GM12878 (cell line): Measurements from ENCODE around the gene DCAF5. TPM values are rescaled to one million over a fixed set of nuclear protein-coding genes. Genes with fewer than 3 reads are reported as not detected.
A peak's percentile ranks its signal among the peaks of the same experiment; 100 is the strongest.

Source experiments
- ATAC-seq: fragments of 200-7000 bp; cut with Tn5 transposase; 3 replicates; pipeline ENCODE4 v1.9.1; 2020; ENCODE audit warnings: mild to moderate bottlenecking, moderate library complexity
- BruUV-seq: library from RNA; stranded (reverse); fragments of 400-500 nt; replicated peaks from 2 replicates; lab custom pipeline; 2021; lab: Mats Ljungman, UMichigan
- CTCF ChIA-PET: fragments of 300-600 bp; sonication (Branson Sonifier 250); formaldehyde crosslinking; extraction: SDS; loops from one replicate; lab custom pipeline; 2021; ENCODE audit warnings: inconsistent platforms; lab: Yijun Ruan, JAX
- POLR2A ChIA-PET: fragments of 350-600 bp; formaldehyde crosslinking; extraction: SDS; loops from one replicate; lab custom pipeline; 2021; ENCODE audit warnings: inconsistent platforms; lab: Charles Lee
- RAD21 ChIA-PET: fragments of 300-600 bp; sonication (Branson Sonifier 250); formaldehyde crosslinking; loops from one replicate; lab custom pipeline; 2023; ENCODE audit warnings: antibody characterized with exemption; ENCODE audit not compliant: unreplicated experiment; lab: Charles Lee
- SMC1A ChIA-PET: fragments of 300-600 bp; sonication (Branson Sonifier 250); formaldehyde crosslinking; loops from one replicate; lab custom pipeline; 2023; ENCODE audit not compliant: unreplicated experiment, uncharacterized antibody; lab: Charles Lee
- DNase-seq: peaks from one replicate; pipeline ENCODE4 v3.0.0-alpha.2; 2011; ENCODE audit warnings: low read depth, low spot score
- FAIRE-seq: peaks from 3 replicates; lab custom pipeline; 2011; peaks lifted over from hg19 to GRCh38; lab: Jason Lieb, UNC
- H2AFZ ChIP-seq: 2 replicates; pipeline ENCODE4 v1.6.0; 2011; ENCODE audit warnings: low read depth, low read length, control low read depth; ENCODE audit not compliant: control insufficient read depth
- H3K27ac ChIP-seq: 2 replicates; pipeline ENCODE4 v1.5.1; 2011; ENCODE audit warnings: control low read depth; ENCODE audit not compliant: control insufficient read depth, insufficient read depth
- H3K27me3 ChIP-seq, 2 experiments: replicated peaks in 1 of 2; 2 replicates each; pipeline versions ENCODE4 v1.6.0 to v1.6.1; 2011; ENCODE audit warnings: low read length in 1 of 2; ENCODE audit not compliant: control insufficient read depth in 2 of 2, insufficient read depth in 2 of 2
- H3K36me3 ChIP-seq, 2 experiments: 2 replicates each; pipeline ENCODE4 v1.5.1; 2011; ENCODE audit warnings: low read length in 1 of 2; ENCODE audit not compliant: control insufficient read depth in 2 of 2, insufficient read depth in 2 of 2
- H3K4me1 ChIP-seq: 2 replicates; pipeline ENCODE4 v1.6.1; 2011; ENCODE audit warnings: mild to moderate bottlenecking, low read length, moderate library complexity, mixed read lengths; ENCODE audit not compliant: control insufficient read depth, insufficient read depth
- H3K4me2 ChIP-seq: 2 replicates; pipeline ENCODE4 v1.6.0; 2011; ENCODE audit warnings: control low read depth; ENCODE audit not compliant: control insufficient read depth, insufficient read depth
- H3K4me3 ChIP-seq: fragments of 200-600 bp; sonication (generic); 2 replicates; pipeline ENCODE4 v1.5.1; 2016
- H3K79me2 ChIP-seq: 2 replicates; pipeline ENCODE4 v1.6.0; 2011; ENCODE audit warnings: low read length; ENCODE audit not compliant: control insufficient read depth, insufficient read depth
- H3K9ac ChIP-seq: 2 replicates; pipeline ENCODE4 v1.8.0; 2011; ENCODE audit warnings: low read length, control low read depth, mixed read lengths; ENCODE audit not compliant: control insufficient read depth, insufficient read depth
- H3K9me3 ChIP-seq: replicated peaks from 3 replicates; pipeline ENCODE4 v1.5.1; 2011; ENCODE audit warnings: mild to moderate bottlenecking, low read length; ENCODE audit not compliant: control insufficient read depth, insufficient read depth
- H4K20me1 ChIP-seq: 2 replicates; pipeline ENCODE4 v1.6.0; 2011; ENCODE audit not compliant: control insufficient read depth, insufficient read depth
- BACH1 ChIP-seq: fragments of 450-650 bp; IDR thresholded peaks from 2 replicates; pipeline ENCODE4 v1.6.1; 2017; ENCODE audit warnings: mild to moderate bottlenecking, borderline replicate concordance
- BHLHE40 ChIP-seq, 2 experiments: fragments of 450-650 bp in 1 of 2; IDR thresholded peaks; 2 replicates each; pipeline ENCODE4 v1.6.1; 2011 to 2017; ENCODE audit warnings: low read depth in 2 of 2, borderline replicate concordance in 1 of 2, improper control_type of control experiment in 1 of 2, low read length in 1 of 2, mild to moderate bottlenecking in 1 of 2
- CREM ChIP-seq: IDR thresholded peaks from 2 replicates; pipeline ENCODE4 v1.6.1; 2014; ENCODE audit warnings: antibody characterized with exemption, low read depth
- EGR1 ChIP-seq, 2 experiments: IDR thresholded peaks; 1 replicate in 1 of 2; 2 replicates in 1 of 2; pipeline ENCODE4 v1.6.1; 2011 to 2012; ENCODE audit warnings: low read depth in 2 of 2, low read length in 2 of 2, borderline replicate concordance in 1 of 2, mild to moderate bottlenecking in 1 of 2, moderate library complexity in 1 of 2
- HCFC1 ChIP-seq: fragments of 150-350 bp; IDR thresholded peaks from 2 replicates; pipeline ENCODE4 v1.6.1; 2014; ENCODE audit warnings: low read length
- JUNB ChIP-seq: IDR thresholded peaks from 2 replicates; pipeline ENCODE4 v1.6.1; 2016; ENCODE audit warnings: antibody characterized with exemption, mild to moderate bottlenecking
- MEF2A ChIP-seq: IDR thresholded peaks from 2 replicates; pipeline ENCODE4 v1.6.1; 2011; ENCODE audit warnings: low read depth, mild to moderate bottlenecking, low read length, moderate library complexity; ENCODE audit not compliant: insufficient read depth
- NFIC ChIP-seq: IDR thresholded peaks from 2 replicates; pipeline ENCODE4 v1.6.1; 2012; ENCODE audit warnings: low read depth, mild to moderate bottlenecking, inconsistent platforms, low read length, moderate library complexity
- NFYA ChIP-seq: IDR thresholded peaks from 2 replicates; pipeline ENCODE4 v1.6.1; 2011; ENCODE audit warnings: low read depth, mild to moderate bottlenecking, low read length, improper control_type of control experiment, borderline replicate concordance
- RUNX3 ChIP-seq: IDR thresholded peaks from 2 replicates; pipeline ENCODE4 v1.6.1; 2012; ENCODE audit warnings: low read length, inconsistent platforms
- TBL1XR1 ChIP-seq: IDR thresholded peaks from 2 replicates; pipeline ENCODE4 v1.6.1; 2012; ENCODE audit warnings: low read depth, low read length, improper control_type of control experiment
- WGBS: methylation state at CpG from one replicate; pipeline ENCODE4 v1.1.6; 2016; ENCODE audit warnings: low lambda C conversion rate; ENCODE audit not compliant: insufficient replicate concordance, insufficient coverage; ENCODE audit errors: missing lambda C conversion rate; 5-methylcytosine and 5-hydroxymethylcytosine counted together
- in situ Hi-C: fragments of 300-500 bp; cut with MboI; formaldehyde crosslinking; loops from 9 replicates; pipeline ENCODE4 v1.14.3; 2018; ENCODE audit warnings: mixed read lengths
- intact Hi-C: fragments of 100-400 bp; cut with micrococcal nuclease; formaldehyde crosslinking; loops from one replicate; pipeline ENCODE4 v1.14.2; 2022; ENCODE audit not compliant: unreplicated experiment
- polyA plus RNA-seq, 11 experiments: library from polyadenylated mRNA; depleted of rRNA in 4 of 11; unstranded in 6 of 11; stranded (reverse) in 5 of 11; fragments of >200 nt; fragmentation: Nextera tagmentation in 4 of 11; fragmentation: Illumina TruSeq in 1 of 11; extraction: Ambion mirVana in 4 of 11; extraction: Trizol in 1 of 11; gene quantifications; 1 replicate in 1 of 11; 2 replicates in 10 of 11; pipeline versions ENCODE4 v1.2.1 to v1.2.3, GENCODE V29; 2011 to 2016; ENCODE audit warnings: inconsistent platforms in 2 of 11, missing spikeins in 2 of 11, low read depth in 1 of 11
- total RNA-seq, 4 experiments: library from RNA; depleted of rRNA in 3 of 4; stranded (reverse); fragments of >200 nt in 3 of 4; fragmentation: Illumina TruSeq in 1 of 4; extraction: Trizol in 1 of 4; gene quantifications; 2 replicates each; pipeline versions ENCODE4 v1.2.1 to v1.2.3, GENCODE V29; 2013 to 2021
- TF ChIP-seq, protein P1 (sequence below): IDR thresholded peaks from 2 replicates; pipeline ENCODE4 v1.6.1; 2011; ENCODE audit warnings: low read depth, low read length, improper control_type of control experiment, borderline replicate concordance
- TF ChIP-seq, protein P2 (sequence below): fragments of 450-650 bp; IDR thresholded peaks from 2 replicates; pipeline ENCODE4 v1.6.1; 2017; ENCODE audit warnings: borderline replicate concordance

The DCAF5 gene
- total and polyA plus RNA-seq, 10 of the 15 experiments (the other 5 are each of a cell fraction or from before 2014, with no cell fraction given): 6.8 to 38.1 (median 19.1) TPM

DNA sequence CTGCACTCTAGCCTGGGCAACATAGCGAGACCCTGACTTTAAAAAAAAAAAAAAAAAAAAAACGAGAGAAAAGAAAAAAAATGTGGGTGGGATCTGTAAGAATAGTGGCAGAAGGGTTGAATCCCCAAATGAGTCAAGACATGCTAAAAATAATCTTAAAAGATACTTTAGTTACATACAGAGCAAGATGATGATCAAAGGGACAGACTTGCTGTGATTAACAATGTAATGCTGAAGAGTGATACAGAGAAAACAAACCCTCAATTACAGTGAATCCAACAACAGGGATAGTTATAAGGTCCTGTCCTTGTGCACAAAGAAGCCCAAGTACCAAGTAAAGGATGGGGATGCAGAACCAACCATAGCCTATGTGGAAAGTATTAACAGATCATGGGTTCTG lies 80.3 kb downstream of the DCAF5 start:
- no peaks in the 10 kb centered on the region for H3K9me3 ChIP-seq
- SMC1A ChIA-PET: interaction anchor here (1.4 kb wide), 1 partner anchor 11 kb away, joined by 3 read pairs; no protein-coding TSS in a partner anchor
- 50% methylated on average over 2 of the region's 2 CpGs for WGBS
- no peaks in the 10 kb centered on the region for H3K79me2 ChIP-seq
- peaks cover 0 to 24% of the 10 kb centered on the region in 2 experiments for H3K36me3 ChIP-seq
- H4K20me1 ChIP-seq: no peaks in the 10 kb centered on the region
- H3K4me3 ChIP-seq: no peak overlapping the region
- RAD21 ChIA-PET: no interaction called here
- no TSS peak for BruUV-seq
- H3K27ac ChIP-seq: no peak overlapping the region
- in situ Hi-C loops (no loop called here), intact Hi-C loops (no loop called here)
- no peak for FAIRE-seq
- ATAC-seq: no peak
- H3K4me2 ChIP-seq: no peak overlapping the region
- no peak overlapping the region for H2AFZ ChIP-seq
- TF ChIP-seq CREM (no peak), RUNX3 (0 out of 2 replicates have a peak, but pooled peaks have one; percentile 6), MEF2A (0 out of 2 replicates have a peak, but pooled peaks have one; percentile 48), JUNB (peak; percentile 56)
- no peak overlapping the region for H3K9ac ChIP-seq
- H3K4me1 ChIP-seq: peaks cover 8% of the 10 kb centered on the region
- no peaks in the 10 kb centered on the region for H3K27me3 ChIP-seq
- POLR2A ChIA-PET: no interaction called here
- CTCF ChIA-PET: interaction anchor here (0.6 to 1.1 kb wide), 3 partner anchors 17 to 277 kb away, joined by 3 to 5 read pairs (median 3); no protein-coding TSS in a partner anchor
- no peak for DNase-seq

- FAIRE-seq (no peak), ATAC-seq (no peak), DNase-seq (no peak)
- SMC1A ChIA-PET: no interaction called here
- Histone ChIP-seq H3K27ac (no peak overlapping the region), H3K9ac (no peak overlapping the region), H3K27me3 (no peaks in the 10 kb centered on the region), H2AFZ (no peak overlapping the region), H3K36me3 (peaks cover 0 to 16% of the 10 kb centered on the region in 2 experiments; a peak in 2 of 4 replicates), H3K79me2 (no peaks in the 10 kb centered on the region), H3K9me3 (no peaks in the 10 kb centered on the region), H3K4me2 (no peak overlapping the region), H4K20me1 (no peaks in the 10 kb centered on the region), H3K4me3 (no peak overlapping the region), H3K4me1 (peaks cover 10% of the 10 kb centered on the region)
- no TSS peak for BruUV-seq
- CTCF ChIA-PET: interaction anchor here (0.7 to 1.7 kb wide), 7 partner anchors 12 to 546 kb away, joined by 3 to 6 read pairs (median 3); no protein-coding TSS in a partner anchor
- POLR2A ChIA-PET: interaction anchor here (0.7 kb wide), 1 partner anchor 51 kb away, joined by 4 read pairs; no protein-coding TSS in a partner anchor
- in situ Hi-C loops (no loop called here), intact Hi-C loops (no loop called here)
- WGBS: 98% methylated on average over 2 of the region's 2 CpGs
- RAD21 ChIA-PET: no interaction called here
- TF ChIP-seq NFIC (no peak), BHLHE40 (IDR thresholded peaks at IDR 0.05; ENCODE audit: borderline replicate concordance in 1 of 2, low read depth in 2 of 2, low read length in 1 of 2) (no peak), EGR1 (IDR thresholded peaks at IDR 0.05; ENCODE audit: borderline replicate concordance in 1 of 2, low read depth in 2 of 2, low read length in 2 of 2) (no peak), NFYA (no peak), TBL1XR1 (no peak), HCFC1 (no peak), RUNX3 (no peak), BACH1 (no peak)
- TF ChIP-seq, protein P1, sequence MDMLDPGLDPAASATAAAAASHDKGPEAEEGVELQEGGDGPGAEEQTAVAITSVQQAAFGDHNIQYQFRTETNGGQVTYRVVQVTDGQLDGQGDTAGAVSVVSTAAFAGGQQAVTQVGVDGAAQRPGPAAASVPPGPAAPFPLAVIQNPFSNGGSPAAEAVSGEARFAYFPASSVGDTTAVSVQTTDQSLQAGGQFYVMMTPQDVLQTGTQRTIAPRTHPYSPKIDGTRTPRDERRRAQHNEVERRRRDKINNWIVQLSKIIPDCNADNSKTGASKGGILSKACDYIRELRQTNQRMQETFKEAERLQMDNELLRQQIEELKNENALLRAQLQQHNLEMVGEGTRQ: no peak
- TF ChIP-seq, protein P2, sequence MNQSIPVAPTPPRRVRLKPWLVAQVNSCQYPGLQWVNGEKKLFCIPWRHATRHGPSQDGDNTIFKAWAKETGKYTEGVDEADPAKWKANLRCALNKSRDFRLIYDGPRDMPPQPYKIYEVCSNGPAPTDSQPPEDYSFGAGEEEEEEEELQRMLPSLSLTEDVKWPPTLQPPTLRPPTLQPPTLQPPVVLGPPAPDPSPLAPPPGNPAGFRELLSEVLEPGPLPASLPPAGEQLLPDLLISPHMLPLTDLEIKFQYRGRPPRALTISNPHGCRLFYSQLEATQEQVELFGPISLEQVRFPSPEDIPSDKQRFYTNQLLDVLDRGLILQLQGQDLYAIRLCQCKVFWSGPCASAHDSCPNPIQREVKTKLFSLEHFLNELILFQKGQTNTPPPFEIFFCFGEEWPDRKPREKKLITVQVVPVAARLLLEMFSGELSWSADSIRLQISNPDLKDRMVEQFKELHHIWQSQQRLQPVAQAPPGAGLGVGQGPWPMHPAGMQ: no peak
Measured at GRCh38 chr14:69068744-69069421, 84.0 kb downstream of the DCAF5 start.
